HEK293T (cell line): Measurements from ENCODE around the gene MAP3K5.

Experiments
- CTCF ChIA-PET: fragments of 350-600 bp; formaldehyde crosslinking; extraction: SDS; loops from one replicate; lab custom pipeline; 2021; ENCODE audit warnings: antibody characterized with exemption, inconsistent platforms; lab: Yijun Ruan, JAX
- POLR2A ChIA-PET: fragments of 350-600 bp; formaldehyde crosslinking; extraction: SDS; loops from one replicate; lab custom pipeline; 2020; ENCODE audit warnings: antibody characterized with exemption, inconsistent platforms; lab: Yijun Ruan, JAX
- DNase-seq: peaks from one replicate; pipeline ENCODE4 v3.0.0; 2012; ENCODE audit warnings: mixed read lengths; ENCODE audit errors: extremely low spot score
- ARNT ChIP-seq: fragments of 450-650 bp; IDR thresholded peaks from 2 replicates; pipeline ENCODE4 v1.6.1; 2017; ENCODE audit warnings: mild to moderate bottlenecking
- BHLHE40 ChIP-seq: fragments of 450-650 bp; IDR thresholded peaks from 2 replicates; pipeline ENCODE4 v1.6.1; 2016; ENCODE audit warnings: mild to moderate bottlenecking, moderate library complexity, borderline replicate concordance
- CTBP1 ChIP-seq: fragments of 450-650 bp; IDR thresholded peaks from 2 replicates; pipeline ENCODE4 v1.6.1; 2016; ENCODE audit warnings: borderline replicate concordance
- ELF4 ChIP-seq: fragments of 450-650 bp; IDR thresholded peaks from 2 replicates; pipeline ENCODE4 v1.6.1; 2017; ENCODE audit warnings: antibody characterized with exemption
- FOXA1 ChIP-seq: fragments of 450-650 bp; IDR thresholded peaks from 2 replicates; pipeline ENCODE4 v1.6.1; 2016; ENCODE audit warnings: mild to moderate bottlenecking
- FOXK2 ChIP-seq: fragments of 450-650 bp; IDR thresholded peaks from 2 replicates; pipeline ENCODE4 v1.6.1; 2016; ENCODE audit warnings: mild to moderate bottlenecking
- FOXM1 ChIP-seq: fragments of 450-650 bp; IDR thresholded peaks from 2 replicates; pipeline ENCODE4 v1.6.1; 2017; ENCODE audit warnings: mild to moderate bottlenecking, borderline replicate concordance
- HDGF ChIP-seq: fragments of 450-650 bp; IDR thresholded peaks from 2 replicates; pipeline ENCODE4 v1.6.1; 2017; ENCODE audit warnings: antibody characterized with exemption, borderline replicate concordance
- L3MBTL2 ChIP-seq: fragments of 450-650 bp; conservative IDR thresholded peaks from 2 replicates; pipeline ENCODE4 v1.6.1; 2016; ENCODE audit warnings: mild to moderate bottlenecking
- LEF1 ChIP-seq: fragments of 450-650 bp; IDR thresholded peaks from 2 replicates; pipeline ENCODE4 v1.6.1; 2017; ENCODE audit warnings: mild to moderate bottlenecking, borderline replicate concordance
- NFRKB ChIP-seq: fragments of 450-650 bp; IDR thresholded peaks from 2 replicates; pipeline ENCODE4 v1.6.1; 2016; ENCODE audit warnings: mild to moderate bottlenecking, moderate library complexity
- SP1 ChIP-seq: fragments of 450-650 bp; IDR thresholded peaks from 2 replicates; pipeline ENCODE4 v1.6.1; 2017
- SUZ12 ChIP-seq: fragments of 450-650 bp; IDR thresholded peaks from 2 replicates; pipeline ENCODE4 v1.6.1; 2016; ENCODE audit warnings: mild to moderate bottlenecking
- TARDBP ChIP-seq: fragments of 450-650 bp; IDR thresholded peaks from 2 replicates; pipeline ENCODE4 v1.6.1; 2016
- ZNF384 ChIP-seq: fragments of 450-650 bp; IDR thresholded peaks from 2 replicates; pipeline ENCODE4 v1.6.1; 2016
- TF ChIP-seq, protein P1 (sequence below): fragments of 450-650 bp; IDR thresholded peaks from 2 replicates; pipeline ENCODE4 v1.6.1; 2016

The MAP3K5 gene

DNA sequence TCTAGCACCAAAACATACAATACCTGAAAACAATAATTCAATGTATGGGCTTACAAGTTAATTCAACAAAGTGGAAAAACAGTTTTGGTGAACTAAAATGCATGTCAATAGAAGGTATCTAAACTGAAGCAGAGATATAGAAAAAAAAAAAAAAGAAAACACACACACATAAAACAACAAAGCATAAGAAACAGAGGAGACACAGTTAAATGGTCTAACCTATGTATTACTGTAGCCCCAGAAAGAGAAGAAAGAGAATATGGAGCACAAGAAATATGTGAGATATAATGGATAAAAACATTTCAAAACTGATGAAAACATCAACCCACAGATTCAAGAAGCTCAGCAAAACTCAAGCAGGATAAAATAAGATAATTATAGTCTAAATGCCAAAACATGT is 118.7 kb downstream of the MAP3K5 start:
- no peak for TF ChIP-seq CTBP1
- no peak for TF ChIP-seq L3MBTL2
- no peak for TF ChIP-seq SUZ12
- TF ChIP-seq SP1 = no peak
- TF ChIP-seq, protein P1, sequence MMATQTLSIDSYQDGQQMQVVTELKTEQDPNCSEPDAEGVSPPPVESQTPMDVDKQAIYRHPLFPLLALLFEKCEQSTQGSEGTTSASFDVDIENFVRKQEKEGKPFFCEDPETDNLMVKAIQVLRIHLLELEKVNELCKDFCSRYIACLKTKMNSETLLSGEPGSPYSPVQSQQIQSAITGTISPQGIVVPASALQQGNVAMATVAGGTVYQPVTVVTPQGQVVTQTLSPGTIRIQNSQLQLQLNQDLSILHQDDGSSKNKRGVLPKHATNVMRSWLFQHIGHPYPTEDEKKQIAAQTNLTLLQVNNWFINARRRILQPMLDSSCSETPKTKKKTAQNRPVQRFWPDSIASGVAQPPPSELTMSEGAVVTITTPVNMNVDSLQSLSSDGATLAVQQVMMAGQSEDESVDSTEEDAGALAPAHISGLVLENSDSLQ = no peak
- no peak for TF ChIP-seq ELF4
- TF ChIP-seq LEF1 = no peak
- TF ChIP-seq NFRKB = no peak
- no peak for TF ChIP-seq HDGF
- TF ChIP-seq FOXA1 = no peak
- TF ChIP-seq BHLHE40 = no peak
- TF ChIP-seq TARDBP = no peak
- TF ChIP-seq FOXK2 = no peak
- TF ChIP-seq ARNT = no peak
- no peak for TF ChIP-seq FOXM1
- no peak for TF ChIP-seq ZNF384
- CTCF ChIA-PET = no interaction called here
- POLR2A ChIA-PET = no interaction called here

GRCh38 chr6:136672144-136672543 is 120.1 kb downstream of the MAP3K5 start:
- TF ChIP-seq ZNF384 = no peak
- TF ChIP-seq FOXA1 = no peak
- no peak for TF ChIP-seq FOXK2
- TF ChIP-seq NFRKB = no peak
- TF ChIP-seq, protein P1 = no peak
- no peak for TF ChIP-seq ARNT
- TF ChIP-seq SUZ12 = no peak
- TF ChIP-seq HDGF = no peak
- TF ChIP-seq TARDBP = no peak
- no peak for TF ChIP-seq L3MBTL2
- TF ChIP-seq LEF1 = no peak
- TF ChIP-seq BHLHE40 = no peak
- TF ChIP-seq ELF4 = no peak
- no peak for TF ChIP-seq CTBP1
- TF ChIP-seq FOXM1 = no peak
- no peak for TF ChIP-seq SP1
- DNase-seq = no peak
- ChIA-PET POLR2A (no interaction called here), CTCF (no interaction called here)

More for the DNA sequence above, 118.7 kb downstream of the MAP3K5 start:
- DNase-seq = no peak

DNA sequence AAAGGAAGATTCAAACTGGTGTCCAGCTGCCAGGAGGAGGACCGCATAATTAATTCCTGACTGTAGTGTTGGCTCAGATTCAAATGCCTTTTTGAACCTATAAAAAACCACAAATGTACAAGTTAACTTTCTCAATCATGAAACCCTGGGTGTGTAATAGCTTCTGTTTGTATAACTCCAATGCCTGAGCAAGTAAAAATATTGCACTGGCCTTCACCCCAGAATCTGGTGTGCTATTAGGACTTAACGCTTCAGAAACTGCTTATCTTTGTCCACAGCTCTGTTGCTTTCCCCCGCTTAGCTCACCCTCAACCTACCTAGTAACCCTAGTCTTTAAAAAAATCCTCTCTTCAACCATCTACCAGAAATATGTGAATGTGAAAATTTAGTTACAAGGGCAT is 123.0 kb downstream of the MAP3K5 start:
- TF ChIP-seq FOXK2 (no peak), HDGF (no peak), FOXA1 (no peak)
- TF ChIP-seq, protein P1 = no peak
- ChIA-PET POLR2A (no interaction called here), CTCF (interaction anchor here (0.6 to 0.9 kb wide), 2 partner anchors 21 to 123 kb away, joined by 3 read pairs; partner anchors contain the start of gene MAP3K5)
- no peak for DNase-seq

- POLR2A ChIA-PET = no interaction called here
- no peak for TF ChIP-seq ELF4
- no peak for TF ChIP-seq LEF1
- no peak for TF ChIP-seq NFRKB
- no peak for TF ChIP-seq FOXA1
- TF ChIP-seq CTBP1 = no peak
- DNase-seq = no peak
- CTCF ChIA-PET = interaction anchor here (0.9 kb wide), 1 partner anchor 124 kb away, joined by 3 read pairs; the partner anchor contains the start of gene MAP3K5
These were observed 123.7 kb downstream of the MAP3K5 start for GRCh38 chr6:136668571-136668970.

GRCh38 chr6:136666041-136666440 is 126.2 kb downstream of the MAP3K5 start:
- ChIA-PET CTCF (interaction anchor here (1.5 kb wide), 1 partner anchor 21 kb away, joined by 6 read pairs; no protein-coding TSS in a partner anchor), POLR2A (no interaction called here)
- no peak for DNase-seq
- TF ChIP-seq TARDBP = no peak
- TF ChIP-seq, protein P1 = no peak
- no peak for TF ChIP-seq LEF1
- no peak for TF ChIP-seq SP1
- no peak for TF ChIP-seq NFRKB
- no peak for TF ChIP-seq FOXM1
- no peak for TF ChIP-seq L3MBTL2
- no peak for TF ChIP-seq SUZ12
- TF ChIP-seq ARNT = no peak
- no peak for TF ChIP-seq HDGF
- TF ChIP-seq FOXA1 = no peak
- no peak for TF ChIP-seq BHLHE40
- TF ChIP-seq FOXK2 = no peak
- no peak for TF ChIP-seq ELF4
- no peak for TF ChIP-seq ZNF384
